ENCODE measurements around the gene NUCKS1. TPM values are rescaled to one million over a fixed set of nuclear protein-coding genes. Genes with fewer than 3 reads are reported as not detected.
"Not testable (repeated sequence)": the region's sequence is repeated elsewhere in the genome, so short reads cannot be mapped to it uniquely, and the experiment has no call there.

Gene NUCKS1
- total RNA-seq, 1 donor from 2014 or later = 104 TPM

GRCh38 chr1:205735218-205735617, 14.8 kb downstream of the NUCKS1 start:
- DNase-seq (ENCODE audit: low read depth) = no peak
- no peak for TF ChIP-seq CTCF (conservative IDR thresholded peaks at IDR 0.05; ENCODE audit: low read depth, low read length)

GRCh38 chr1:205733438-205734175, 16.4 kb downstream of the NUCKS1 start:
- no peak for TF ChIP-seq CTCF (conservative IDR thresholded peaks at IDR 0.05; ENCODE audit: low read depth, low read length)
- no peak for DNase-seq (ENCODE audit: low read depth)
- H3K4me3 ChIP-seq (ENCODE audit: low read depth, low read length) = no peak overlapping the region

More at GRCh38 chr1:205735218-205735617, 14.8 kb downstream of the NUCKS1 start:
- no peak overlapping the region for H3K4me3 ChIP-seq (ENCODE audit: low read depth, low read length)

- DNase-seq (ENCODE audit: low read depth) = no peak
- TF ChIP-seq CTCF (conservative IDR thresholded peaks at IDR 0.05; ENCODE audit: low read depth, low read length) = no peak
- H3K4me3 ChIP-seq (ENCODE audit: low read depth, low read length) = no peak overlapping the region
These were observed 19.9 kb downstream of the NUCKS1 start for GRCh38 chr1:205729945-205730610.

GRCh38 chr1:205726619-205727125, 23.3 kb downstream of the NUCKS1 start:
- no peak overlapping the region for H3K4me3 ChIP-seq (ENCODE audit: low read depth, low read length)
- no peak for TF ChIP-seq CTCF (conservative IDR thresholded peaks at IDR 0.05; ENCODE audit: low read depth, low read length)
- DNase-seq (ENCODE audit: low read depth) = no peak

GRCh38 chr1:205725514-205725913, 24.5 kb downstream of the NUCKS1 start:
- no peak for DNase-seq (ENCODE audit: low read depth)
- H3K4me3 ChIP-seq (ENCODE audit: low read depth, low read length) = no peak overlapping the region
- TF ChIP-seq CTCF (conservative IDR thresholded peaks at IDR 0.05; ENCODE audit: low read depth, low read length) = no peak

GRCh38 chr1:205720740-205721139, 29.2 kb downstream of the NUCKS1 start:
- DNase-seq (ENCODE audit: low read depth); H3K4me3 ChIP-seq (ENCODE audit: low read depth, low read length): not testable (repeated sequence)

- no peak for DNase-seq (ENCODE audit: low read depth)
- TF ChIP-seq CTCF (conservative IDR thresholded peaks at IDR 0.05; ENCODE audit: low read depth, low read length) = no peak
- no peak overlapping the region for H3K4me3 ChIP-seq (ENCODE audit: low read depth, low read length)
These were observed 30.2 kb downstream of the NUCKS1 start for GRCh38 chr1:205719762-205720161.
